Glutamatergic neuron (in vitro differentiated cells): ENCODE measurements around the gene PCSK4. TPM values are rescaled to one million over a fixed set of nuclear protein-coding genes. Genes with fewer than 3 reads are reported as not detected.
"Not testable (repeated sequence)": the region's sequence is repeated elsewhere in the genome, so short reads cannot be mapped to it uniquely, and the experiment has no call there.

Source experiments
- DNase-seq: peaks from one replicate; pipeline ENCODE4 v3.0.0; 2022
- H3K27ac Mint-ChIP-seq: one replicate; pipeline ENCODE4 v1.8.0; 2020; ENCODE audit warnings: mild to moderate bottlenecking, mixed read lengths, inconsistent platforms; ENCODE audit not compliant: unreplicated experiment
- H3K27me3 Mint-ChIP-seq: one replicate; pipeline ENCODE4 v1.8.0; 2020; ENCODE audit warnings: mild to moderate bottlenecking, moderate library complexity, mixed read lengths, inconsistent platforms; ENCODE audit not compliant: unreplicated experiment
- H3K36me3 Mint-ChIP-seq: one replicate; pipeline ENCODE4 v1.8.0; 2020; ENCODE audit warnings: mild to moderate bottlenecking, mixed read lengths, inconsistent platforms; ENCODE audit not compliant: unreplicated experiment
- H3K4me1 Mint-ChIP-seq: one replicate; pipeline ENCODE4 v1.8.0; 2020; ENCODE audit warnings: mild to moderate bottlenecking, low read depth, mixed read lengths, inconsistent platforms; ENCODE audit not compliant: unreplicated experiment
- H3K4me3 Mint-ChIP-seq: one replicate; pipeline ENCODE4 v1.8.0; 2020; ENCODE audit warnings: mild to moderate bottlenecking, mixed read lengths, inconsistent platforms; ENCODE audit not compliant: unreplicated experiment
- H3K9me3 Mint-ChIP-seq: one replicate; pipeline ENCODE4 v1.8.0; 2020; ENCODE audit warnings: mild to moderate bottlenecking, moderate library complexity, mixed read lengths, inconsistent platforms; ENCODE audit not compliant: unreplicated experiment
- total RNA-seq: library from RNA; stranded (reverse); fragmentation: NEBNext Ultra II Directional; extraction: Animal tissue kit (Norgen Biotek cat#: 25700); gene quantifications from one replicate; pipeline ENCODE4 v1.2.1, GENCODE V29; 2021; ENCODE audit not compliant: unreplicated experiment
- TF ChIP-seq, protein P1 (sequence below): fragments of 200-600 bp; sonication (generic); IDR thresholded peaks from one replicate; pipeline ENCODE4 v1.5.0; 2021; ENCODE audit not compliant: partially characterized antibody, unreplicated experiment

PCSK4 gene
- total RNA-seq, 1 donor from 2014 or later: 21.2 TPM

DNA sequence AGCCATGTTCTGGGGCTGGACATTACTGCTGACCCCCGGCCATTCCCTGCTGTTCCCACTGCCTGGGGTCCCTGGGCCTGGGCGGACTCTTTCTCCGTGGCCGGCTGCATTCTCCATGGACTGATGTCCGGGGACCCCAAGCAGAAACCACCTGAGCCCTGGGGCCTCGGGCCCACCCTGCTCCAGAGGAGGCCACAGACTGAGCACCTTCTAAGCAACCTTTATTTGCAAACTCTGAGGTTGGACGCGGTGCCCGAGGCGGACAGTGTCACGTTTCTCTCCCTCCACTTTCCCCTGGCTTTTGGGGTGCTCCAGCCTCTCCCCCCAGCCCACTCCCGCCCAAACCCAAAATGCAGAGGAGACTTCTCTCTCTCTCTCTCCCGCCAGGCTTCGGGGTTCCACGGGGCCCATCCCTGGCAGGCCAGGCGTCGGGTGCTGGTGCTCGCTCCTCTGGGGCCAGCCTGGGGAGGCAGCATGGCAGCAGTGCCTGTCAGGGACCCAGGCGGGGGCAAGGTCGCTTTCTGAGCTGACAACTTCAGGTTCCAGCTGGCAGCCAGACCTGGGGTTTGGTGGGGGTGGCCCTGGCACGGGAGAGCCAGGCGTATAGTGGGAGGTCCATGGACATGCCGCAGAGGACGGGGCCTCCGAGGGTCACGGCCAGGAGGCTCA, 8.8 kb downstream of the PCSK4 start:
- Mint-ChIP-seq H3K4me1 (peaks cover 2% of the 10 kb centered on the region), H3K9me3 (peaks cover 10% of the 10 kb centered on the region), H3K27ac (no peak overlapping the region), H3K4me3 (no peak overlapping the region), H3K27me3 (peaks cover 11% of the 10 kb centered on the region), H3K36me3 (no peaks in the 10 kb centered on the region)
- no peak for DNase-seq
- TF ChIP-seq, protein P1, sequence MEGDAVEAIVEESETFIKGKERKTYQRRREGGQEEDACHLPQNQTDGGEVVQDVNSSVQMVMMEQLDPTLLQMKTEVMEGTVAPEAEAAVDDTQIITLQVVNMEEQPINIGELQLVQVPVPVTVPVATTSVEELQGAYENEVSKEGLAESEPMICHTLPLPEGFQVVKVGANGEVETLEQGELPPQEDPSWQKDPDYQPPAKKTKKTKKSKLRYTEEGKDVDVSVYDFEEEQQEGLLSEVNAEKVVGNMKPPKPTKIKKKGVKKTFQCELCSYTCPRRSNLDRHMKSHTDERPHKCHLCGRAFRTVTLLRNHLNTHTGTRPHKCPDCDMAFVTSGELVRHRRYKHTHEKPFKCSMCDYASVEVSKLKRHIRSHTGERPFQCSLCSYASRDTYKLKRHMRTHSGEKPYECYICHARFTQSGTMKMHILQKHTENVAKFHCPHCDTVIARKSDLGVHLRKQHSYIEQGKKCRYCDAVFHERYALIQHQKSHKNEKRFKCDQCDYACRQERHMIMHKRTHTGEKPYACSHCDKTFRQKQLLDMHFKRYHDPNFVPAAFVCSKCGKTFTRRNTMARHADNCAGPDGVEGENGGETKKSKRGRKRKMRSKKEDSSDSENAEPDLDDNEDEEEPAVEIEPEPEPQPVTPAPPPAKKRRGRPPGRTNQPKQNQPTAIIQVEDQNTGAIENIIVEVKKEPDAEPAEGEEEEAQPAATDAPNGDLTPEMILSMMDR: no peak

DNA sequence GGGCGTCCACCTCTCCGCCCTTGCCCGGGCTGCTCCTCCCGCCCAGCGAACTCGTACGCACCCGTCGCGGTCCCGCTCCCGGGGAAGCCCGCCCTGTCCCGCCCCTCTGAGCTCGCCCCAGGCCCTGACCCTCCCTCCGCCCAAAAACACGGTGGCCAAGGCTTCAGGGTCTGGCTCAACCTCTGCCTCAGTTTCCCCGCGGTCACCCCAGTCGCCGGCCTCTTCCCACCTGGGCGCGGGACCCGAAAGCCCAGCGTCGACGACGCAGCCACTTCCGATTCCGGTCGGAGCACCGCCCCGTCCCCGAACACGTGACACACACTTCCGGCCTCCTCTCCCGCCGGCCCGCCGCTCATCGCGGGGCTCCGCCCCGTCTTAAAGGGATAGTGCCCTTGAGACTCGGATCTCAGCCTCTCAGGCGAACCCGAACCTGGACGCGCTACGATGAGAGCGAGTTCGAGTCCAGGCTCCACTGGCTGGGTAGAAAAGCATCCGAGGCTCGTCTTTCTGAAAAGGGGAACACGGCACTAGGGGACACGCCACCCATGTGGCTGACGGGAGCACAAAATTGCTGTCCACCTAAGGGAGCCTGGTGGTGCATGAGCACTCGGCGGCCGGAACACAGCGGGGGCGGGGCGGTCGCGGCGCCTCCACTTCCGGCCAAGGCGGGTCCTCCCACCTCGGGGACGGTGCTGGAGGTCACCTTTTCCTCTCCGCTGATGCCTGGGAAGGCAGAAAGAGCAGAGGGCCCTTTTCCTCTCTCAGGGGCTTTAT, 11.0 kb downstream of the PCSK4 start, which contains the start of gene C19orf25:
Gene C19orf25 (minus strand): TSS at position 282 of the 774 bp plus-strand sequence. CDS start 312 bp downstream, outside the sequence.
- TF ChIP-seq, protein P1: no peak
- Mint-ChIP-seq H3K36me3 (no peaks in the 10 kb centered on the region), H3K9me3 (peaks cover 12% of the 10 kb centered on the region), H3K27ac (peak within 1 kb of the TSS; percentile 91), H3K4me3 (peak within 1 kb of the TSS; percentile 94), H3K27me3 (peaks cover 18% of the 10 kb centered on the region), H3K4me1 (peaks cover 2% of the 10 kb centered on the region)
- peak; percentile 94 for DNase-seq

DNA sequence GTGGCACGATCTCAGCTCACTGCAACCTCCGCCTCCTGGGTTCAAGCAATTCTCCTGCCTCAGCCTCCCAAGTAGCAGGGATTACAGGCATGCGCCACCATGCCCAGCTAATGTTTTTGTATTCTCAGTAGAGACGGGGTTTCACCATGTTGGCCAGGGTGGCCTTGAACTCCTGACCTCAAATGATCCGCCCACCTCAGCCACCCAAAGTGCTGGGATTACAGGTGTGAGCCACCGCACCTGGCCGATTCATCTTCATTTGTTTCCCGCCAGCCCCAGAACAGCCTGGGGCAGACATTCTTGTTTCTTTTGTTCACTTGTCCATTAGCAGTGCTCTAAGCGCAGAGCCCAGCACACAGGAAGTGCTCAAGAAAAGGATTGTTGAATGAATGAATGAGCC, 13.1 kb downstream of the PCSK4 start:
- H3K36me3 Mint-ChIP-seq: not testable (repeated sequence)

DNA sequence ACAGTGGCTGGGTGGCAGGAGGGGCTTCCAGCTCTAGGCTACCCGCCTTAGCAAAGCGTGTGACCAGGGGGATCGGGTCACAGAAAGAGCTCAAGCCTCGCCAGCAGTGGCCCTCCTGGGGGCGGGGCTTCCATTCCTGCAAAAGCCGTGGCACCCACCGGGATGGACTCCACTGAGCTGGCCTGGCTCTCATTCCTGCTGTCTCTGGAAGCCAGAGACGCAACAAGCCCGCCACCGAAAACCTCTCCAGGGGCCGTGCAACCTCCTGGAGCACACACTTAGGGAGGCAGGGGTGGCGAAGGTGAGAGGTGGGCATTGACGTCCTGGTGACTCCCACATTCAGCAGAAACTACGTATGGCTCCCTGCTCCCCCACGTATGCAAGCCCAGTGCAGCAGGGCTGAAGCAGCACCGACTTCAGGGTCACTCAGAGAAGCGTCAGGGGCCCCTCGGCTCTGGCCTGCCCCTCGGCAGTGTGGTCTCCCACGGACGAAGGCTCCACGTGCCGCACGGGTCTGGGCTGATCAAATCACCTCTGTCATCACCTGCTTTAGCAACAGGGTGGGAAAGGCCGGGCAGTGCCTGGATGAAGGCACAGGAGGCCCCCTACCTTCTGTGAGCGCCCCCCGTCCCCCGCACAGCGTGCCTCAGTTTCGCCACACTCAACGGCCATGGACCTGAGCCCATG, 14.3 kb downstream of the PCSK4 start:
- Mint-ChIP-seq H3K4me3 (no peak overlapping the region), H3K27ac (no peak overlapping the region), H3K9me3 (peaks cover 35% of the 10 kb centered on the region), H3K4me1 (peaks cover 9% of the 10 kb centered on the region), H3K36me3 (no peaks in the 10 kb centered on the region), H3K27me3 (peaks cover 36% of the 10 kb centered on the region)
- TF ChIP-seq, protein P1: no peak
- DNase-seq: no peak

More for the DNA sequence above, 13.1 kb downstream of the PCSK4 start:
- H3K9me3 Mint-ChIP-seq: peaks cover 29% of the 10 kb centered on the region
- DNase-seq, H3K4me3 Mint-ChIP-seq, H3K27ac Mint-ChIP-seq, H3K4me1 Mint-ChIP-seq: not testable (repeated sequence)
- peaks cover 29% of the 10 kb centered on the region for H3K27me3 Mint-ChIP-seq

DNA sequence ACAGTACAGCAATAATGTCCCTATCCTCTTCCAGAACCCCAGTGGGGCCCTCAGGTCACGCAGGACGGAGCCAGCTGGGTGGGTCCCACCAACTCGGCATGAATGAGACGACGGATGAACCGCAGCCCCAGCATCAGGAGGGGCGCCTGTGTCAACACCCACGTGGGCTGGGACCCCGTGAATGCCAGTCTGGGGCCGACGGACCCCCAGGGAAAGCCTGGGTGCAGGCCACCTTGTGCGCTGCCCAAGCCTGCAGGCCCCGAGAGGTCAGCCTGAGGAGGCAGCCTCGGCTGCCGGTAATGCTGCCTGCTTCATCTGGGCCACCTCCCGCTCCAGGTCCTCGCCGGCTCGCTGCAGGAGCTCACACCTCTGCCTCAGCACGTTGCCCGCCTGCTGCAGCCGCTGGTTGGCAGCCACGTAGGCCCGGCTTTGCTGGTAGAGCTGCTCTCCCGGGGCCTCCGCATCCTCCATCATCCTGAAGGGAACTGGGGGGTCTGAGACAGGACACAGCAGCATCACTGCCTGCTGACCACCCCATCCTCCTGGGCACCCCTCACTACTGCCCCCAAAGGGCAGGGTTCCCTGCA, 15.3 kb downstream of the PCSK4 start:
- H3K4me3 Mint-ChIP-seq: no peak overlapping the region
- DNase-seq: no peak
- peaks cover 38% of the 10 kb centered on the region for H3K27me3 Mint-ChIP-seq
- TF ChIP-seq, protein P1: no peak
- peaks cover 9% of the 10 kb centered on the region for H3K4me1 Mint-ChIP-seq
- H3K9me3 Mint-ChIP-seq: peaks cover 31% of the 10 kb centered on the region
- H3K27ac Mint-ChIP-seq: no peak overlapping the region
- H3K36me3 Mint-ChIP-seq: no peaks in the 10 kb centered on the region
